Nephron progenitor cell (in vitro differentiated cells): Measurements from ENCODE around the gene KCTD13.
A peak's percentile ranks its signal among the peaks of the same experiment; 100 is the strongest.
"Not testable (repeated sequence)": the region's sequence is repeated elsewhere in the genome, so short reads cannot be mapped to it uniquely, and the experiment has no call there.

ENCODE experiments used
- DNase-seq: peaks from one replicate; pipeline ENCODE4 v3.0.0; 2021
- H3K27ac Mint-ChIP-seq: 2 replicates; pipeline ENCODE4 v1.8.0; 2021; ENCODE audit warnings: mild to moderate bottlenecking, moderate library complexity, mixed read lengths
- H3K27me3 Mint-ChIP-seq: 2 replicates; pipeline ENCODE4 v1.8.0; 2021; ENCODE audit warnings: mild to moderate bottlenecking, low read depth, mixed read lengths; ENCODE audit not compliant: poor library complexity
- H3K36me3 Mint-ChIP-seq: 2 replicates; pipeline ENCODE4 v1.8.0; 2021; ENCODE audit warnings: low read depth, mixed read lengths
- H3K4me1 Mint-ChIP-seq: 2 replicates; pipeline ENCODE4 v1.8.0; 2021; ENCODE audit warnings: mixed read lengths
- H3K4me3 Mint-ChIP-seq: 2 replicates; pipeline ENCODE4 v1.8.0; 2021; ENCODE audit warnings: mild to moderate bottlenecking, moderate library complexity, mixed read lengths
- H3K9me3 Mint-ChIP-seq: 2 replicates; pipeline ENCODE4 v1.8.0; 2021; ENCODE audit warnings: mild to moderate bottlenecking, moderate library complexity, mixed read lengths
- TF ChIP-seq, protein P1 (sequence below): fragments of 200-600 bp; sonication (generic); IDR thresholded peaks from 2 replicates; pipeline ENCODE4 v1.5.0; 2021; ENCODE audit warnings: antibody characterized with exemption

KCTD13 gene

GRCh38 chr16:29950806-29951461 lies 24.9 kb upstream of the KCTD13 start:
- H3K4me3 Mint-ChIP-seq: no peak overlapping the region
- DNase-seq: no peak
- TF ChIP-seq, protein P1, sequence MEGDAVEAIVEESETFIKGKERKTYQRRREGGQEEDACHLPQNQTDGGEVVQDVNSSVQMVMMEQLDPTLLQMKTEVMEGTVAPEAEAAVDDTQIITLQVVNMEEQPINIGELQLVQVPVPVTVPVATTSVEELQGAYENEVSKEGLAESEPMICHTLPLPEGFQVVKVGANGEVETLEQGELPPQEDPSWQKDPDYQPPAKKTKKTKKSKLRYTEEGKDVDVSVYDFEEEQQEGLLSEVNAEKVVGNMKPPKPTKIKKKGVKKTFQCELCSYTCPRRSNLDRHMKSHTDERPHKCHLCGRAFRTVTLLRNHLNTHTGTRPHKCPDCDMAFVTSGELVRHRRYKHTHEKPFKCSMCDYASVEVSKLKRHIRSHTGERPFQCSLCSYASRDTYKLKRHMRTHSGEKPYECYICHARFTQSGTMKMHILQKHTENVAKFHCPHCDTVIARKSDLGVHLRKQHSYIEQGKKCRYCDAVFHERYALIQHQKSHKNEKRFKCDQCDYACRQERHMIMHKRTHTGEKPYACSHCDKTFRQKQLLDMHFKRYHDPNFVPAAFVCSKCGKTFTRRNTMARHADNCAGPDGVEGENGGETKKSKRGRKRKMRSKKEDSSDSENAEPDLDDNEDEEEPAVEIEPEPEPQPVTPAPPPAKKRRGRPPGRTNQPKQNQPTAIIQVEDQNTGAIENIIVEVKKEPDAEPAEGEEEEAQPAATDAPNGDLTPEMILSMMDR: no peak
- peaks cover 4% of the 10 kb centered on the region for H3K27me3 Mint-ChIP-seq
- H3K9me3 Mint-ChIP-seq: peaks cover 33% of the 10 kb centered on the region
- no peaks in the 10 kb centered on the region for H3K4me1 Mint-ChIP-seq
- H3K36me3 Mint-ChIP-seq: peaks cover 8% of the 10 kb centered on the region
- no peak overlapping the region for H3K27ac Mint-ChIP-seq

GRCh38 chr16:29947897-29948296 lies 21.9 kb upstream of the KCTD13 start:
- H3K27ac Mint-ChIP-seq: no peak overlapping the region
- H3K27me3 Mint-ChIP-seq: peaks cover 9% of the 10 kb centered on the region

DNA sequence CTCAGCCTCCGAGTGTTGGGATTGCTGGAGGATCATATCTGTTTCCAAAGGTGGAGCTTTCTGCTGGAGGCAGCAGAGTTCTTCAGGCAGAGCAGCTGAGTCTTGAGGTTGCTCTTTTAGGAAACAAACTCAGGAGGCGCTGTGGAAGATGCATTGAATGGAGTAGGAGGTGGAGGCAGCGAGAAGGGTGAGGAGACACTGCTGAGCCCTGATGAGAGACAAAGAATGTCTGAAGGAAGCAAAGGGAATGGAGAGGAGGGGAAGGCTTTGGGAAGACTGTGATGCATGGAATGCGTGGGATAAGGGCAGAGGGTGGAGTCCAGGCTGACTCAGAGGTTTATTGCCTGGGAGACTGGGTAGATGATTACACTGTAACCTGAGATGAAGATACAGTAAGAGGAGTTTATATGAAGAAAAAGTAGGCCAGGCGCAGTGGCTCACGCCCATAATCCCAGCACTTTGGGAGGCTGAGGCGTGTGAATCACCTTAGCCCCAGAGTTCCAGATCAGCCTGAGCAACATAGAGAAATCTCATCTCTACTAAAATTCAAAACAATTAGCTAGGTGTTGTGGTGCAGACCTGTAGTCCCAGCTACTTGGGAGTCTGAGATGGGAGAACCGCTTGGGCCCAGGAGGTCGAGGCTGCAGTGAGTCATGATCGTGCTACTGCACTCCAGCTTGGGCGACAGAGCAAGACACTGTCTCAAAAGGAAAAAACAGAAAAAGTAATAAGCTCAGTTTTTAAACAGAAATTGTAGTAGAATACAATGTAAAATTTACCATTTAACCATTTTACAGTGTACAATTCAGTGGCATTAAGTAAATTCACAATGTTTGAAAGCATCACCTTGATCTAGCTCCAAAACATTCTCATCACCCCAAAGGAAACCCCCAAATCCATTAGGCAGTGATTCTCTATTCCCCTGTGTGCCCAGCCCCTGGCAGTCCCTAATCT lies 18.1 kb upstream of the KCTD13 start:
- Mint-ChIP-seq H3K36me3 (no peaks in the 10 kb centered on the region), H3K9me3 (peaks cover 18% of the 10 kb centered on the region), H3K27me3 (peaks cover 19% of the 10 kb centered on the region), H3K4me1 (peaks cover 28% of the 10 kb centered on the region), H3K27ac (peak overlapping the region; percentile 73), H3K4me3 (peak overlapping the region; percentile 30)
- peak; percentile 28 for DNase-seq
- TF ChIP-seq, protein P1: no peak

More at GRCh38 chr16:29947897-29948296, 21.9 kb upstream of the KCTD13 start:
- H3K9me3 Mint-ChIP-seq: peaks cover 33% of the 10 kb centered on the region
- peaks cover 8% of the 10 kb centered on the region for H3K36me3 Mint-ChIP-seq
- peaks cover 19% of the 10 kb centered on the region for H3K4me1 Mint-ChIP-seq
- TF ChIP-seq, protein P1: no peak
- no peak overlapping the region for H3K4me3 Mint-ChIP-seq
- DNase-seq: no peak

GRCh38 chr16:29940656-29941055 lies 14.6 kb upstream of the KCTD13 start:
- H3K9me3 Mint-ChIP-seq: peaks cover 4% of the 10 kb centered on the region
- no peaks in the 10 kb centered on the region for H3K36me3 Mint-ChIP-seq
- DNase-seq: no peak
- TF ChIP-seq, protein P1: no peak
- no peak overlapping the region for H3K27ac Mint-ChIP-seq
- no peak overlapping the region for H3K4me3 Mint-ChIP-seq
- H3K27me3 Mint-ChIP-seq: peaks cover 19% of the 10 kb centered on the region
- H3K4me1 Mint-ChIP-seq: peaks cover 28% of the 10 kb centered on the region

DNA sequence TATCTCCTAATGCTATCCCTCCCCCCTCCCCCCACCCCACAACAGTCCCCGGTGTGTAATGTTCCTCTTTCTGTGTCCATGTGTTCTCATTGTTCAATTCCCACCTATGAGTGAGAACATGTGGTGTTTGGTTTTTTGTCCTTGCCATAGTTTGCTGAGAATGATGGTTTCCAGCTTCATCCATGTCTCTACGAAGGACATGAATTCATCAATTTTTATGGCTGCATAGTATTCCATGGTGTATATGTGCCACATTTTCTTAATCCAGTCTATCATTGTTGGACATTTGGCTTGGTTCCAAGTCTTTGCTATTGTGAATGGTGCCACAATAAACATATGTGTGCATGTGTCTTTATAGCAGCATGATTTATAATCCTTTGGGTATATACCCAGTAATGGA lies 5.7 kb upstream of the KCTD13 start:
- DNase-seq, H3K9me3 Mint-ChIP-seq, H3K4me3 Mint-ChIP-seq, H3K27ac Mint-ChIP-seq, H3K36me3 Mint-ChIP-seq: not testable (repeated sequence)
- Mint-ChIP-seq H3K27me3 (peaks cover 26% of the 10 kb centered on the region), H3K4me1 (peaks cover 15% of the 10 kb centered on the region)

- peaks cover 23% of the 10 kb centered on the region for H3K36me3 Mint-ChIP-seq
- TF ChIP-seq, protein P1: no peak
- H3K27me3 Mint-ChIP-seq: peaks cover 3% of the 10 kb centered on the region
- DNase-seq: no peak
- peak overlapping the region; percentile 98 for H3K4me3 Mint-ChIP-seq
- peaks cover 3% of the 10 kb centered on the region for H3K9me3 Mint-ChIP-seq
- no peak overlapping the region for H3K27ac Mint-ChIP-seq
- H3K4me1 Mint-ChIP-seq: peaks cover 37% of the 10 kb centered on the region
Measured at GRCh38 chr16:29927070-29927905, 1.3 kb upstream of the KCTD13 start.
